DND-41 (cell line): ENCODE measurements around the gene MORN1.

Experiments
- EZH2 ChIP-seq: IDR thresholded peaks from 3 replicates; pipeline ENCODE4 v1.6.1; 2012; ENCODE audit warnings: borderline replicate concordance, low read depth, mild to moderate bottlenecking, moderate library complexity, low read length, inconsistent platforms; ENCODE audit not compliant: severe bottlenecking
- TF ChIP-seq, protein P1 (sequence below): IDR thresholded peaks from 2 replicates; pipeline ENCODE4 v1.5.1; 2012; ENCODE audit warnings: borderline replicate concordance, low read length, moderate library complexity, mild to moderate bottlenecking; ENCODE audit not compliant: poor library complexity, severe bottlenecking; ENCODE audit errors: extremely low read depth

DNA sequence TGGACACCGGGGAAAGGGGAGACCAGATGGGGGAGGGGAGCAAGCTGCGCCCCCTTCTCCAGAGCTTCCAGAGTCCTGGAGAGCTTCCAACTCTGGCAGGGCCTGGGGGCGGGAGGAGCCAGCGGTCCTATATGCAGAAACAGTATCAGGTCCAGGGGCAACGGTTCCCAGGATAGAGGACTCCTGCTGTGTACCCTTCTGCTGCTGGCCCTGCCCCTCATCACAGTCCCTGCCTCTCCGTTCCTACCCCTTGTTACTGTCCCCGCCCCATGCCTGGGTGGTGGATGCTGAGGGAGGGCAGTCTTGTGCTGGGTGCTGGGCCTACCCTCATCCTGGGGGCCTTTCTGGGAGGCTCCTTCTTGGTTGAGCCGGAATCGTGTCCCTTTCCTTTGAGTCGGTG lies 40.2 kb upstream of the MORN1 start:
- TF ChIP-seq, protein P1, sequence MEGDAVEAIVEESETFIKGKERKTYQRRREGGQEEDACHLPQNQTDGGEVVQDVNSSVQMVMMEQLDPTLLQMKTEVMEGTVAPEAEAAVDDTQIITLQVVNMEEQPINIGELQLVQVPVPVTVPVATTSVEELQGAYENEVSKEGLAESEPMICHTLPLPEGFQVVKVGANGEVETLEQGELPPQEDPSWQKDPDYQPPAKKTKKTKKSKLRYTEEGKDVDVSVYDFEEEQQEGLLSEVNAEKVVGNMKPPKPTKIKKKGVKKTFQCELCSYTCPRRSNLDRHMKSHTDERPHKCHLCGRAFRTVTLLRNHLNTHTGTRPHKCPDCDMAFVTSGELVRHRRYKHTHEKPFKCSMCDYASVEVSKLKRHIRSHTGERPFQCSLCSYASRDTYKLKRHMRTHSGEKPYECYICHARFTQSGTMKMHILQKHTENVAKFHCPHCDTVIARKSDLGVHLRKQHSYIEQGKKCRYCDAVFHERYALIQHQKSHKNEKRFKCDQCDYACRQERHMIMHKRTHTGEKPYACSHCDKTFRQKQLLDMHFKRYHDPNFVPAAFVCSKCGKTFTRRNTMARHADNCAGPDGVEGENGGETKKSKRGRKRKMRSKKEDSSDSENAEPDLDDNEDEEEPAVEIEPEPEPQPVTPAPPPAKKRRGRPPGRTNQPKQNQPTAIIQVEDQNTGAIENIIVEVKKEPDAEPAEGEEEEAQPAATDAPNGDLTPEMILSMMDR, result no peak
- TF ChIP-seq EZH2, result no peak
